ENCODE results near the gene ROGDI.

ROGDI gene

DNA sequence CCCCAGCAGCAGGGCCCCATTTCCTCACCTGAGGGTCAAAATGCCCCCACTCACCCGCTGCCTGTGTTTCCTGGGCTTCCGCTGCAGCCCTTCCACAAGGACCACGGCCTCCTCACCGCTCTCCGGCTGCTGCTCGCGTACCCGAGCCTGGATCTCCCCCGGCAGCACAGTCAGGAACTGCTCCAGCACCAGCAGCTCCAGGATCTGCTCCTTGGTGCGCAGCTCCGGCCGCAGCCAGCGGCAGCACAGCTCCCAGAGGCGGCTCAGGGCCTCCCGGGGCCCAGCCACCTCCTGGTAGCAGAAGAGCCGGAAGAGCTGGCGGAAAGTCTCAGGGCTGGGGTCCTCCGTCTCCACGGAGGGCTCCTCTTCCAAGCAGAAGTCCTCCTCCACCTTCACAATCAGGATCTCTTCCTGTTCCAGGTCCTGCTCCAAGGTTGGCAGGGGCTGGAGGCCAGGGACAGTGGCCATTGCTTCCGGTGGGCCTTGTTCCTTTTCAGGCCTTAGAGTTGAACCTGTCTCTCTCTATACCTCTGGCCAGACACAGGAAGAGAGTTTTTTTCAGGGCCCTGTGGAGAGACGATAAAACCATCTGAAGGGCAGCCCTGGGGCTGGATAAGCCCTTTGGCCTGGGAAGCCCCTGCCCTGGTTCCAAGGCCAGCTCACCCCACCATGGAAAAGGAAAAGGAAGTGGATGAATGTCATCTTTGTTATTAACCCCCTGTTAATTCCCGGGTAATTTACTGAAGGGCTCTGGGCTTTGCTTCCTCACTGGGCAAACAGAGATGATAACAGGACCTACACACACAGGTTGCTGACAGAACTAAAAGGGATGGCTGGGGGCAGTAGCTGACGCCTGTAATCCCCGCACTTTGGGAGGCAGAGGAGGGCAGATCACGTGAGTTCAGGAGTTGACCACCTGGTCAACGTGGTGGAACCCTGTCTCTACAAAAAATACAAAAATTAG, 36.6 kb downstream of the ROGDI start:
- no peak for DNase-seq (ENCODE audit: low read depth in 2 of 2)

DNA sequence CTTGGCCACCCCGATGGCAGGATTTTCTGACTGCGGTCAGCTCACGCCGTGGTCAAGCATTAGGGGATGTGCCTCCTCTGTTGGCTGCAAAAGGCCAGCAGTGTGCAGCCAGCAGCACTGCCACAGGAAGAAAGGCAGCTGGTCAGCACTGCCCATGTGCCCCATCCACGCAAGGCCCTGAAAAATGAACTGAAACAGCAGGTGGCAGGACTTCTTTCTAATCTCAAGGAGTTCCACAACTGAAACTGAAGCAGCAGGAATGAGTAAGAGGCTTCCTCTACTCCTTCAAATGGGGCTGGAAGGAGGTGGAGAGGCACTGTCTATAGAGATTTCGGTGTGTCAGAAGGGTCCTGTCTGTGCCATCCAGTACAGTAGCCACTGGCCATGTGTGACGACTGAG, 38.6 kb downstream of the ROGDI start:
- no peak for DNase-seq (ENCODE audit: low read depth in 2 of 2)

DNA sequence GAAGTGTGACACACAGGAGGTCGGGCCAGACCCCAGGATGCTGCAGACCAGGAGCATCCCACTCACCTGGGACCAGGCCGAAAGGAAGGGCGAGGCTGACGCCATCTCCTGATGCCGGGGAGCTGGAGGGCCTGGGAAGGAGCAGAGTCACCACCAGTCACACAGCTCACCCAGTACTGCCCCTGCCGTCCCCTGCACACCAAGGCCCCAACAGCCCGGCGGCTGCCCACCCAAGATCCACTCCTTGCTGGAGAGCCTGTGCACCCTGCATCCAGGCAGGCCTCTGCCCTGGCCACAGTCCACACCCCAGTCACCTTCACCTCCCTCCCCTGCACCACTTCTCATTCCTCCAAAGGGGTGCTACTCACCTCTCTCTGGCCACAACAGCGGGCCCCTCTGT, 40.2 kb downstream of the ROGDI start:
- no peak for DNase-seq (ENCODE audit: low read depth in 2 of 2)

DNA sequence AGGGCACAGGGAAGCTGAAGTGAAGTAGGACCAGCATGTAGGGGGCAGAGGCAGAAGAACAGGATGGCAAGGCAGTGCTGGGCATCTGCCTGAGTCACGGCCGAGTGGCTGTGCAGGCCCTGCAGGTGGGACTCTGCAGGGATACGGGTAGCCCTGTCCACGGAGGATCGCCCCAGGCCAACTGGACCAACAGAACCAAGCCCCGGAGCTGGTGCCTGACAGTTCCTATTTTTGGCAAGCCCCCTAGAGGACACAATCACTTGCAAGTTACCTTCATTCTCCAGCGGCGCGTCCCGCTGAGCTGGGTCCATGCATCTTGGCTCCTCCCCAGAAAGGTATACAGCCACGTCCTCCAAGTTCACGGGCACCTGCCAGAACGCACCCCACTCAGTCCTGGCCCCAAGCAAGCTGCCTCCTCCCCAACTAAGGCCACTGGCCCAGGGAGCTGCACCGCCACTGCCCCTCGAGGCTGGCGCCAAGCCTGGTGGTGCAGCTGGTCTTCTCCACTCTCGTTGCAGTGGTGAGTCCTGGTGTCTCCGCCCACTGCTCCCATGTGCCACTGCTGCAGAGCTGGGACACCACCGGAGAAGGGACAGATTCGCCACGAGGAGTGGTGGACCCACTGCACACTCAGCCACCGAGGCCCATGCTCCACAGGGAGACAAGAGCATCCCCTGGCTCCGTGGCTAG, 42.1 kb downstream of the ROGDI start:
- no peak for DNase-seq (ENCODE audit: low read depth in 2 of 2)

DNA sequence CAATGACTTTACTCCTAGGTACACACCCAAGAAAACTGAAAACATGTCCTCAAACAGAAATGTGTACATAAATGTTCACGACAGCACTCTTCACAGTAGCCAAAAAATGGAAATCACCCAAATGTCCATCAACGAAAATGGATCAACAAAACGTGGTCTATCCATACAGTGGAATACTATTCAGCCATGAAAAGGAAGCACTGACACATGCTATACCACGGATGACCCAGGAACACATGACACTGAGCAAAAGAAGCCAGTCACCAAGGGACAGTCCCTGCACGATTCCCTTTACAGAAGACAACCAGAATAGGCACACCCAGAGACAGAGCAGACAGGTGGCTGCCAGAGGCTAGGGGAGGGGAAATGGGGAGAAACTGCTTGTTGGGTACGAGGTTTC, 46.7 kb downstream of the ROGDI start:
- DNase-seq (ENCODE audit: low read depth in 2 of 2), result no peak

DNA sequence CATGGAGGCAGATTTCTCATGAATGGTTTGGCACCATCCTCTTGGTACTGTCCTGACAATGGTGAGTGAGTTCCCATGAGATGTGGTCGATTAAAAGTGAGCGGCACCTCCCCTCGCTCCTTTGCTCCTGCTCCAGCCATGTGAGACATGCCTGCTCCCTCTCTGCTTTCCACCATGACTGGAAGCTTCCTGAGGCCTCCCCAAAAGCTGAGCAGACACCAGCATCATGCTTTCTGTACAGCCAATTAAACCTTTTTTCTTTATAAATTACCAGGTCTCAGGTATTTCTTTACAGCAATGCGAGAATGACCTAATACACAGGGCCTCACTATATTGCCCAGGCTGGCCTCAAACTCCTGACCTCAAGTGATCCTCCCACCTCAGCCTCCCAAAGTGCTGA, 47.6 kb downstream of the ROGDI start:
- DNase-seq (ENCODE audit: low read depth in 2 of 2), result no peak

DNA sequence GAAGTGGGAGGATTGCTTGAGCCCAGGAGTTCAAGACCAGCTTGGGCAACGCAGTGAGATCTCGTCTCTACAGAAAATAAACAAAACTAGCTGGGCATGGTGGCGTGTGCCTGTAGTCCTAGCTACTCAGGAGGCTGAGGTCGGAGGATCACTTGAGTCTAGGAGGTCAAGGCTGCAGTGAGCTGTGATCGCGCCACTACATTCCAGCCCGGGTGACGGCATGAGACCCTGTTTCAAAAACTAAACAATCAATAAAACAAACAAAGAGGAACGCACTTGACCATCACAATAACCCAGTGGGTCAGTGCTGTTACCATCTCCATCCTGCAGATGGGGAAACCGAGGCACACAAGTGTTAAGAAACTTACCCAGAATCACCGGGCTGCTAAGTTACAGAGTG, 49.2 kb downstream of the ROGDI start:
- no peak for DNase-seq (ENCODE audit: low read depth in 2 of 2)

DNA sequence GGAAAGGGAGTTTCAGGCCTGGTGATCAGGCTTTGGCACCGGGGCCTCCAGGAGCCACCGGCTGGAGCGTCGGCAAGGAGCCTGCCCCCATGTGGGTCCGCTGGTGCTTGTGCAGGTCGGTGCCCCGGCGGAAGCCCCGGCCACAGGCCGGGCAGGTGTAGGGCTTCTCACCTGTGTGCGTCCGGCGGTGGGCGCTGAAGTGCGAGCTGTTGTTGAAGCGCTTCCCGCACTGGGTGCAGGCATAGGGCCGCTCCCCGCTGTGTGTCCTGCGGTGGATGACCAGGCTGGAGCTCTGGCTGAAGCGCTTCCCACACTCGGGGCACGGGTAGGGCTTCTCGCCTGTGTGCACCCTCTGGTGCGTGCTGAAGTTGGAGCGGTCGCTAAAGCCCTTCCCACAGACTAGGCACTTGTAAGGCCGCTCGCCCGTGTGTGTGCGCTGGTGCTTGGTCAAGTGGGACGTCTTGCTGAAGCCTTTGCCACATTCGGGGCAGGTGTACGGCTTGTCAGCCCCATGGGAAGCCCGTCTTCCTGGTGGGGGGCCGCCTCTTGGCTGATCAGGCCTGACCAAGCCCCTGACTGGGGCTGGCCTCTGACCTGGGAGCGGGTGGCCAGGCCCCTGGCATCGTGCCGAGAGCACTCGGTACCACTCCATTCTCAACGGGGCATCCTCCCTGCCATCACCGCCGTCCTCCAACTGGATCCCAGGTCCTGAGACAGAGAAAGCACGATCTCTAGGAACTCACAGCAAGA, 49.9 kb downstream of the ROGDI start:
- no peak for DNase-seq (ENCODE audit: low read depth in 2 of 2)

DNA sequence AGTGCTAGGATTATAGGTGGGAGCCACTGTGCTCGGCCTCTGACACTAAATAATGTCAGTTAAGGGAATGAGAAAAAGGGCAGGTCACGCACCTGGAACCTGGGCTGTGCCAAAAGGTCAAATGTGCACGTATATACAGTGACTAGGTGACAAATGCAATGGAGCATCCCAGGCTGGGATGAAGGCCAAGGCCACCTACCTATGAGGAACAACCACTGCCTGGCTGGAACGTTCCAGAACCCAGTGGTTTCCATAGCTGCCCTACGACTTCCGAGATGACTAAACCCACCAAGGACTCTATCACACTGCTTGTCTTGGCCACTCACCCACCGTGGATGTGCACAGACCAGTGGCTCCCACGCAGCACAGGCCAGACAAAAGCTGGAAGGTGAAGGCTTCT, 51.5 kb downstream of the ROGDI start:
- no peak for DNase-seq (ENCODE audit: low read depth in 2 of 2)

DNA sequence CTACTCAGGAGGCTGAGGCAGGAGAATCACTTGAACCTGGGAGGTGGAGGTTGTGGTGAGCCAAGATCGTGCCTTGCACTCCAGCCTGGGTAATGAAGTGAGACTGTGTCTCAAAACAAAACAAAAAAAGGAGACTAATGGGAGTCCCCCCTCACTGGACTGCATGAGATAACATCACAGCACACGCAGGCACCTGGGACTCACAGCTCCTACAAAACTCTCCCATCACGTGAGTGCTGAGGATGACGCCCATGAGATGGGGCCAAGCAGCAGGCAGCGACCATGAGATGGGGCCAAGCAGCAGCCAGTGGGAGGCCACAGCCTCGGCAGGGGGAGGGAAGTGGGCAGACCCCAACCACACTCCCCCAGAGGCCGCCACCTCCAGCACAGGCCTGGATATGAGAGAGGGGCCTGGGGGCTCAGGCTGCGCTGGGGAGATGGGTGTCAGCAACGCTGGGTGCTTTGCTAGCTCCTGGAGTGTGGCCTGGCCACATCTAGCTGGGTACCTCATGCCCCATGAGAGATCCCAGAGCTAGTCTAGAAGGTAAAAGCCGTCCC, 52.7 kb downstream of the ROGDI start:
- no peak for DNase-seq (ENCODE audit: low read depth in 2 of 2)

DNA sequence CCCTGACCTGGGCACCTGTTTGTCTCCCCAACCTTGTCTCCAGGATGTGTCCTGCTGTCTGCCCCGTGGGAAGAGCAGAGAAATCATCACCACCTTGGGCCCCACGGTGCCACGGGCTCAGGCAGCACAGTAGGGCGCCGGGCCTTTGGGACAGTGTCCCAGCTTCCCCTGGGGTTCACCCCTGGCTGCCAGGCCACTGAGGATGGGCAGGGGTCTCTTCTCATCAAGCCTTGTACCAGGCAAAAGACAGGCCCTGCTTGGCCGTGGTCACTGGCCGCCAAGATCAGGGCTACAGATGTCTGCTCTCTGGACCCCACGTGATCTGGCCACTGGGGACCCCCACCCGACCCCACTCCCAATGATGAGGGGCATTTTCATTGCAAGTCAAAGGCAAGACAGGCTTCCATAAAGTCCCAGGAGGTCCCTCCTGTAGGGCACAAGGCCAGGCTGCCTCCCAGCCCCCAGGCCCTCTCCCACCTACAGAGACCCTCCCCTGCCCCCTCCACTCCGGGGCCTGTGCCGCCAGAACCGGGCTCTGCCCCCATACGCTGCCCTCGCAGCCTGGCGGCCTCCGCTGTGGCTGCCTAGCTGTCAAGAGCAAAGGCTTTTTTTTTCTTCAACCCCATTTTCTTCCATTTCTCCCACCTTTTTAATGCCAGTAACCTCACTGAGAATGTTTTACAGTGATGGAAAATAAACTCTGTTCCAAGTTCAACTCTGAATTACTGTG, 53.6 kb downstream of the ROGDI start:
- no peak for DNase-seq (ENCODE audit: low read depth in 2 of 2)

DNA sequence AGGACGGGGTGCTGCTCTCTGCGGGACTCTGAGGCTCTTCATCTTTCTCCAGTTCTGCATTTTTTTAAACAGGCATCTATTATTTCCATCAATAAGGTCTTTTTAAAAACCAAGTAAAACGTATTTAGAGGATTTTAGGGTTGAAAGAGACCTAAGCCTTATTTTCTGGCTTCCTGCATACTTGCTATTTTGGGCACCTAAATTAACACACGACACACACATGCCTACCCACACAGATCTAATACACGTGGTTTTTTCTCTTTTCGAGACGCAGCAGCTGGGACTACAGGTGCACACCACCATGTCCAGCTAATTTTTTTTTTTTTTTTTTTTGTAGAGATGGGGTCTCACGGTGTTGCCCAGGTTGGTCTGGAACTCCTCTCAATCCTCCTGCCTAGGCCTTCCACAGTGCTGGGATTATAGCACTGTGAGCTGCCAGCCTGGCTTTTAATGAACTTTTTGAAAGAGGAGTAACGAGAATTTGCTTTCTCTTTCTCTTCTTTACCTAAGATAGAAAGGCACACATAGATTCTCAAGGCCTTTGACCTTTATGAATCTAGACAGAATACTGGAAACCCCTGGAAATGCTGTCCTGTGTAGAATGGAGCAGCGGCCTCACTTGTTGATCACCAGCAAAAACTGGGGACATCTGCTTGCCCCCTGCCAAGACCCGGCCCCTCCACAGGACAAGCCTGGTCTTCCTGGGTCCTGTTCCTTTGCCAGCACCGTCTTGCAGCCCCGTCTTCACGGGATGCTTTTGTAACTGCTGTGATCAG, 54.3 kb downstream of the ROGDI start:
- no peak for DNase-seq (ENCODE audit: low read depth in 2 of 2)

DNA sequence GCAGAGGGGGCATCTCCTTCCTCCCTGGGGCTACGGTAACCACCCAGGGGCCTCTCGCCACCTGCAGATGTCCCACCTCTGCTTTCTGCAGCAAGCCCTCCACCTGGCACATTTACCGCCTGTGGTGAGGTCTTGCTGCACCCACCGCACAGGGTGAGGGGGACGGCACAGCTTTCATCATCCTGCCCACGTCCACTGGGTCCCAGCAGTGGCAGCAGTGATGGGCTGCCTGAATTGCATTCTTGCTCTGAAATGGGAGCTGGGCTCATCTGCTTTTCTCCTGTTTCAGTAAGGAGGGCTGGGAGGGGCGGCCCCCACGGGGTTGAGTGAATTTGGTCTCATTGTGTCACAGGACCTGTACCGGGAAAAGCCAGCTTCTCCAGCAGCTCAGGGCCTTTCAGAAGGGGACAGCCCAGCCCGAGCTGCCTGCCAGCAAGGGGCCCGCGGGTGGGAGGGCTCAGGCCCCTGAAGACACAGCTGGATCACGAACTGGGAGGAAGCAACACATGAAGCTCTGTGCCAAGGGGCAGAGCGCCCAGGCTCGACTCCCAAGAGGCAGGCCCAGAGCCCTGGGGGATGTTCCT, 55.4 kb downstream of the ROGDI start:
- DNase-seq (ENCODE audit: low read depth in 2 of 2), result no peak
